ENCODE measurements around the gene NMRAL1.

Gene NMRAL1

DNA sequence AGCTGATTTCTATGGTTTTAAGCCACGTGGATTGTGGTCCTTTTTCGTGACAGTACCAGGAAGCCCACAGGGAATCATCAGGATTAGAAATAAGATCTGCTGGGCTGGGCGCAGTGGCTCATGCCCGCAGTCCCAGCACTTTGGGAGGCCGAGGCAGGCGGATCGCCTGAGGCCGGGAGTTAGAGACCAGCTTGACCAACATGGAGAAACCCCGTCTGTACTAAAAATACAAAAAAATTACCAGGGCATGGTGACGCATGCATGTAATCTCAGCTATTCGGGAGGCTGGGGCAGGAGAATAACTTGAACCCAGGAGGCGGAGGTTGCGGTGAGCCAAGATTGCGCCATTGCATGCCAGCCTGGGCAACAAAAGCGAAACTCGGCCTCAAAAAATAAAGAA is 6.5 kb downstream of the NMRAL1 start:
- TF ChIP-seq, protein P1, sequence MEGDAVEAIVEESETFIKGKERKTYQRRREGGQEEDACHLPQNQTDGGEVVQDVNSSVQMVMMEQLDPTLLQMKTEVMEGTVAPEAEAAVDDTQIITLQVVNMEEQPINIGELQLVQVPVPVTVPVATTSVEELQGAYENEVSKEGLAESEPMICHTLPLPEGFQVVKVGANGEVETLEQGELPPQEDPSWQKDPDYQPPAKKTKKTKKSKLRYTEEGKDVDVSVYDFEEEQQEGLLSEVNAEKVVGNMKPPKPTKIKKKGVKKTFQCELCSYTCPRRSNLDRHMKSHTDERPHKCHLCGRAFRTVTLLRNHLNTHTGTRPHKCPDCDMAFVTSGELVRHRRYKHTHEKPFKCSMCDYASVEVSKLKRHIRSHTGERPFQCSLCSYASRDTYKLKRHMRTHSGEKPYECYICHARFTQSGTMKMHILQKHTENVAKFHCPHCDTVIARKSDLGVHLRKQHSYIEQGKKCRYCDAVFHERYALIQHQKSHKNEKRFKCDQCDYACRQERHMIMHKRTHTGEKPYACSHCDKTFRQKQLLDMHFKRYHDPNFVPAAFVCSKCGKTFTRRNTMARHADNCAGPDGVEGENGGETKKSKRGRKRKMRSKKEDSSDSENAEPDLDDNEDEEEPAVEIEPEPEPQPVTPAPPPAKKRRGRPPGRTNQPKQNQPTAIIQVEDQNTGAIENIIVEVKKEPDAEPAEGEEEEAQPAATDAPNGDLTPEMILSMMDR (conservative IDR thresholded peaks at IDR 0.05; ENCODE audit: low read depth, low read length), result no peak
- H3K4me3 ChIP-seq (ENCODE audit: low read length), result no peak overlapping the region
- no peak for DNase-seq (ENCODE audit: low read depth)

DNA sequence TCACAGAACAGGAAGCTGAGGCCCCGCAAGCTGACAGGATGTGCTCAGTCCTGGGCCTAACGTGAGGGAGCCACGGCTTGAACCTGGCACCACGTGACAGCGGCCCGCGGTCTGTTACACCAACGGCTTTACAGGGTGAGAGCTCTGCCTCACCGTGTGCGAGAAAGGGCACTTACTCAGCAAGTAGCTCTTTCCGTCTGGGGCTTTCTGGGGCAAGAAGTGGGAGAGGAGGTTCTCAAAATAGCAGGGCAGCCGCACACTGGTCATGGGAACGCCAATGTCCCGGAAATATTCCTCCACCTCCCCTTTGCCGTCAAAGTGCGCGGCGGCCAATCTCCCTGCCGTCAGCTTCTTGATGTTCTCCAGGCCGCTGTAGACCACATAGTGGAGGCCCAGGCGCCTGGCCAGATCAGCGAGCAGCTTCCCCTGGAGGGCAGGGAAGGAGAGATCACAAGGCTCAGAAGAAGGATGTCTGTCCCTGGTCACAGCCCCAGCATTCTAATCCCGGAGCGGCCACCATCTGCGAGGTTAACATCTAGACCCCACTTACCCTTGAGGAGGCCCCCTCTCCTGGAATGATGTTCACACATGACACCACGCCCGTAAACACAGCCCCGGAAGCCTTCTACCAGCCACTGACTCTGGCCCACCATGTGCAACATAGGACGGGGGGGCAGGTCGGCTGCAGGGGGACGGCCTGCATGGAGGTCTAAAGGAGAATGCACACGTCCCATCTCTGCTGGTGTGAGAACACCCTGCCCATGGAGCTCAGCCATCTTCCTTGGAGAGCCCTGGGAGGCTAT is 8.2 kb downstream of the NMRAL1 start:
- no peak for DNase-seq (ENCODE audit: low read depth)
- TF ChIP-seq, protein P1 (conservative IDR thresholded peaks at IDR 0.05; ENCODE audit: low read depth, low read length), result no peak
- H3K4me3 ChIP-seq (ENCODE audit: low read length), result no peak overlapping the region

DNA sequence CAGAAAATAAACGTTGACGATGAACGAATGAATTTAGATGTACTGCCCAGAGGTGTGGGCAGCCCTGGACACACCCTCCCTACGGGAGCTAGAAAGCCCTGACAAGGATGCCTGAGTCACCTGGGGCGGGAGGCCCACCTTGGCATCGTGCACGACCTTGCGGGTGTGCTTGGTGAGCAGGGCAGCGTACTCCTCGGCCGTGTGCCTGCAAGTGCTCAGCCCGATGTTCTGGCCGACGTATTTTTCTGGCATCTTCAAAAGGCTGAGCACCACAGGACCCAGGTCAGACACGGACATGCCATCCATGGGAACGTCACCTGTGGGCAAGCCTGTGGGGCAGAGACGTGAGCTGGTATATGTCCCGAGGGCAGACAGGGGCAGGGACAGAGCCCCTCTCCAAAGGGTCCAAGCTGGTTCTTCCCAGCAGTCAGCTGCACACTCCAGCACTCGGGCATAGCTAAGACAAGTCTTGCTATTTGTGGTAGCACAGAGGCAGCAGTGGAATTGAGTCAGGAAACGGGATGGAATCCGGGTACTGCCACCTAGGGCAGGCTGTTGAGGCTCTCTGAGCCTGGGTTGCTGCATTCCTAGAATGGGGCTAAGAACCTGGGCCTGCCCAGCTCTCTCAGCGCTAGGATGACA is 10.8 kb downstream of the NMRAL1 start:
- DNase-seq (ENCODE audit: low read depth), result no peak
- no peak overlapping the region for H3K4me3 ChIP-seq (ENCODE audit: low read length)
- TF ChIP-seq, protein P1 (conservative IDR thresholded peaks at IDR 0.05; ENCODE audit: low read depth, low read length), result no peak

DNA sequence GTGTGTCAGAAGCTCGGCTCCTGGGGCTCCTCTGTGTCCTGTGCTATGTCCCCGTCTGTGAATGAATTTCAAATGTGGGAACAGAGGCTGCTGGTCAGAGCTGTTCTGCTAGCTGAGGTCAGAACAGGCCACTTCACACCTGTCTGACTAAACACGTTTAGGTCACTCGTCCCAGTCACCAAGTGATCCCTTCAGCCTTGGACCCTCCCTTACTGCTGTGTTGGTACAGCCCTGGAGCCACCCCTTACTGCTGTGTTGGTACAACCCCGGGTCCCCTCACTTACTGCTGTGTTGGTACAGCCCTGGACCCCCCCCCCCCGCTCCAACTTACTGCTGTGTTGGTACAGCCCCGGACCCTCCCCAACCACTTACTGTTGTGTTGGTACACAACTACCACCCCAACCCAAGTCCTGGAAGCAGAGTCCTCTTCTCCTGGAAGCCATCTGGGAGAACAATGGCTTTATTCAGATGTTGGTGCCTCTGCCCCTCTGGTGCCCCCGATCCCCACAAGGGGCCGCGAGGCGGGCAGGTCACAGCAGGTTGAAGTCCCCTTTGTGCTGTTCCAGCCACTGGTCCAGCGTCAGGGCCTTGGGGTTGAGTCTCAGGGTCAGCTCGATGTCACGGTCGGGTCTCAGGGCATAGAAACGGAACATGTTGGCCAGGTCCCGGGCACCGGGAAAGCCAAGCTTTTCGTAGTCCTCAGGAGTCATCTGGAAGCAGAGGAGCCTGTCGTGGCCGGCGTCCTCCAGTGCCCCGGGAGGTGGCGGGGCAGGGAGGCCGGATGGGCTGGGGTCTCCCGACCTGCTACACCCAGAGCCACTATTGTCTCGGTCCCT is 13.0 kb downstream of the NMRAL1 start:
- H3K4me3 ChIP-seq (ENCODE audit: low read length), result no peak overlapping the region
- DNase-seq (ENCODE audit: low read depth), result no peak
- TF ChIP-seq, protein P1 (conservative IDR thresholded peaks at IDR 0.05; ENCODE audit: low read depth, low read length), result no peak

DNA sequence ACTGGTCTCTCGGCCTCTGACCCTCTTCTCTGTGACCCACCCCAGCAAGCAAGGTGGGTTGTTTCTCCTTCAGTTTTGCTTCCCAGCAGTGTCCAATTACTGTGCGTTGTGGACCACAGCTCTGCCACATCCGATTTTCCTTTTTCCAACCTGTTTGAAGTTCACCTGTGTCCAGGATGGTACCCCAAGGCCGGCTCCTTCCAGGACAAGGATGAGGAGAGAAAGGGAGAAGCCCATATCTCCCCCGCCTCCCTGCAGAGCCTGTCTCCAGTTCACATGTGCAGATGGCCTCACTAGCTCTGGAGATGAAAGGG is 13.5 kb downstream of the NMRAL1 start:
- no peak for DNase-seq (ENCODE audit: low read depth)
- no peak overlapping the region for H3K4me3 ChIP-seq (ENCODE audit: low read length)
- TF ChIP-seq, protein P1 (conservative IDR thresholded peaks at IDR 0.05; ENCODE audit: low read depth, low read length), result no peak

- H3K4me3 ChIP-seq (ENCODE audit: low read length), result no peak overlapping the region
- TF ChIP-seq, protein P1 (conservative IDR thresholded peaks at IDR 0.05; ENCODE audit: low read depth, low read length), result no peak
- no peak for DNase-seq (ENCODE audit: low read depth)
Measured at GRCh38 chr16:4455951-4456350, 18.5 kb downstream of the NMRAL1 start.
